HCT116 (cell line): Measurements from ENCODE around the gene EXOC6B. TPM values are rescaled to one million over a fixed set of nuclear protein-coding genes. Genes with fewer than 3 reads are reported as not detected.
A peak's percentile ranks its signal among the peaks of the same experiment; 100 is the strongest.

ENCODE experiments used
- ATAC-seq: fragments of 200-7000 bp; cut with Tn5 transposase; 2 replicates; pipeline ENCODE4 v1.9.1; 2020; ENCODE audit warnings: mild to moderate bottlenecking, moderate library complexity
- BruUV-seq: library from RNA; stranded (reverse); fragments of 400-500 nt; replicated peaks from 2 replicates; lab custom pipeline; 2021; lab: Mats Ljungman, UMichigan
- CTCF ChIA-PET: fragments of 300-600 bp; sonication (Branson Sonifier 250); formaldehyde crosslinking; loops from one replicate; lab custom pipeline; 2021; ENCODE audit warnings: antibody characterized with exemption; lab: Charles Lee
- POLR2A ChIA-PET: fragments of 300-600, 350-600 bp; sonication (Branson Sonifier 250); formaldehyde crosslinking; loops from one replicate; lab custom pipeline; 2021; ENCODE audit warnings: antibody characterized with exemption; lab: Charles Lee
- RAD21 ChIA-PET, 2 experiments: fragments of 300-600 bp; sonication (Branson Sonifier 250); formaldehyde crosslinking; loops; one replicate each; lab custom pipeline; 2023; ENCODE audit warnings: low total read pairs in 2 of 2; ENCODE audit not compliant: uncharacterized antibody in 2 of 2, unreplicated experiment in 2 of 2, low non-redundant PET in 1 of 2; lab: Charles Lee
- DNase-seq: peaks from one replicate; pipeline ENCODE4 v3.0.0-alpha.2; 2010; ENCODE audit warnings: low read depth, low spot score
- H2AFZ ChIP-seq: fragments of 200-600 bp; shearing (Covaris generic), sonication (generic); 2 replicates; pipeline ENCODE4 v1.6.1; 2017; ENCODE audit warnings: low read depth, mixed run types, mixed read lengths, antibody characterized with exemption, low read length; ENCODE audit not compliant: poor library complexity, severe bottlenecking
- H3K27ac ChIP-seq: 2 replicates; pipeline ENCODE4 v1.5.1; 2012; ENCODE audit warnings: low read depth, low read length
- H3K27me3 ChIP-seq: fragments of 200-600 bp; sonication (generic); 2 replicates; pipeline ENCODE4 v1.6.1; 2016; ENCODE audit warnings: mixed run types, low read length, mixed read lengths; ENCODE audit not compliant: insufficient read depth
- H3K36me3 ChIP-seq, 2 experiments: fragments of 200-500 bp in 1 of 2; fragments of 200-600 bp in 1 of 2; sonication (Bioruptor generic) in 1 of 2; sonication (generic) in 1 of 2; 2 replicates each; pipeline versions ENCODE4 v1.5.1 to v1.6.1; 2014 to 2016; ENCODE audit warnings: low read length in 2 of 2, inconsistent platforms in 1 of 2, mixed read lengths in 1 of 2, mixed run types in 1 of 2; ENCODE audit not compliant: insufficient read depth in 2 of 2, control insufficient read depth in 1 of 2
- H3K4me1 ChIP-seq, 2 experiments: fragments of 200-600 bp in 1 of 2; sonication (generic) in 1 of 2; 2 replicates each; pipeline versions ENCODE4 v1.5.1 to v1.6.1; 2012 to 2017; ENCODE audit warnings: low read length in 2 of 2, inconsistent platforms in 1 of 2, mild to moderate bottlenecking in 1 of 2, mixed read lengths in 1 of 2, mixed run types in 1 of 2, moderate library complexity in 1 of 2; ENCODE audit not compliant: insufficient read depth in 2 of 2, control insufficient read depth in 1 of 2
- H3K4me2 ChIP-seq: fragments of 200-600 bp; sonication (generic); 2 replicates; pipeline ENCODE4 v1.6.1; 2017; ENCODE audit warnings: mixed run types, low read length, mixed read lengths
- H3K4me3 ChIP-seq, 2 experiments: fragments of 200-600 bp in 1 of 2; sonication (generic) in 1 of 2; replicated peaks in 1 of 2; 2 replicates each; pipeline ENCODE4 v1.5.1; 2011 to 2016; ENCODE audit warnings: low read length in 2 of 2, control low read depth in 1 of 2, low read depth in 1 of 2, mild to moderate bottlenecking in 1 of 2, mixed read lengths in 1 of 2, mixed run types in 1 of 2
- H3K79me2 ChIP-seq: fragments of 200-600 bp; sonication (generic); 2 replicates; pipeline ENCODE4 v1.6.1; 2017; ENCODE audit warnings: mild to moderate bottlenecking, mixed run types, low read length, moderate library complexity, mixed read lengths; ENCODE audit not compliant: insufficient read depth
- H3K9ac ChIP-seq: fragments of 200-600 bp; sonication (generic); 2 replicates; pipeline ENCODE4 v1.6.1; 2016; ENCODE audit warnings: low read length, mixed read lengths
- H3K9me2 ChIP-seq: fragments of 200-600 bp; sonication (generic), shearing (Covaris generic); 2 replicates; pipeline ENCODE4 v1.6.1; 2017; ENCODE audit warnings: mixed run types, mild to moderate bottlenecking, moderate library complexity; ENCODE audit not compliant: insufficient read depth
- H3K9me3 ChIP-seq, 2 experiments: fragments of 200-500 bp in 1 of 2; fragments of 200-600 bp in 1 of 2; sonication (Bioruptor generic) in 1 of 2; sonication (generic) in 1 of 2; 2 replicates each; pipeline ENCODE4 v1.6.1; 2014 to 2017; ENCODE audit warnings: low read length in 2 of 2, mixed read lengths in 2 of 2, inconsistent platforms in 1 of 2, low read depth in 1 of 2, mild to moderate bottlenecking in 1 of 2, mixed run types in 1 of 2, moderate library complexity in 1 of 2; ENCODE audit not compliant: control insufficient read depth in 1 of 2, insufficient read depth in 1 of 2
- H4K20me1 ChIP-seq: fragments of 200-600 bp; sonication (generic), shearing (Covaris generic); 2 replicates; pipeline ENCODE4 v1.6.1; 2017; ENCODE audit warnings: mixed run types, mild to moderate bottlenecking, moderate library complexity; ENCODE audit not compliant: insufficient read depth
- CBX3 ChIP-seq: IDR thresholded peaks from 2 replicates; pipeline ENCODE4 v1.6.1; 2012; ENCODE audit warnings: low read depth
- CEBPB ChIP-seq: IDR thresholded peaks from 2 replicates; pipeline ENCODE4 v1.6.1; 2012; ENCODE audit warnings: low read depth
- EGR1 ChIP-seq: IDR thresholded peaks from 2 replicates; pipeline ENCODE4 v1.6.1; 2012; ENCODE audit warnings: low read depth
- ELF1 ChIP-seq: IDR thresholded peaks from 2 replicates; pipeline ENCODE4 v1.6.1; 2012; ENCODE audit warnings: low read depth, borderline replicate concordance
- EZH2 ChIP-seq: fragments of 200-600 bp; sonication (generic); IDR thresholded peaks from 2 replicates; pipeline ENCODE4 v1.6.1; 2017; ENCODE audit warnings: antibody characterized with exemption, mixed run types
- EZH2phosphoT487 ChIP-seq: fragments of 200-600 bp; IDR thresholded peaks from 2 replicates; pipeline ENCODE4 v1.6.1; 2018; ENCODE audit warnings: antibody characterized with exemption, borderline replicate concordance
- FOSL1 ChIP-seq: IDR thresholded peaks from 2 replicates; pipeline ENCODE4 v1.6.1; 2012; ENCODE audit warnings: low read depth
- JUND ChIP-seq: IDR thresholded peaks from 2 replicates; pipeline ENCODE4 v1.6.1; 2012
- POLR2AphosphoS5 ChIP-seq: IDR thresholded peaks from 2 replicates; pipeline ENCODE4 v1.6.1; 2011; ENCODE audit warnings: mild to moderate bottlenecking, low read depth, low read length, moderate library complexity
- SP1 ChIP-seq: IDR thresholded peaks from 2 replicates; pipeline ENCODE4 v1.6.1; 2012; ENCODE audit warnings: low read depth
- TCF7L2 ChIP-seq: IDR thresholded peaks from 2 replicates; pipeline ENCODE4 v1.7.0; 2011; ENCODE audit warnings: borderline replicate concordance, inconsistent platforms; ENCODE audit not compliant: insufficient read depth, insufficient read length; ENCODE audit errors: extremely low read depth
- ZFX ChIP-seq: fragments of 450-650 bp; IDR thresholded peaks from 2 replicates; pipeline ENCODE4 v1.6.1; 2017
- intact Hi-C: fragments of 100-400 bp; cut with micrococcal nuclease; formaldehyde crosslinking; loops from 2 replicates; pipeline ENCODE4 v1.10.0; 2022
- total RNA-seq: library from RNA; stranded (reverse); gene quantifications from one replicate; pipeline ENCODE4 v1.2.1, GENCODE V29; 2021; ENCODE audit not compliant: unreplicated experiment
- TF ChIP-seq, protein P1 (sequence below): IDR thresholded peaks from 2 replicates; pipeline ENCODE4 v1.6.1; 2012; ENCODE audit warnings: low read depth
- TF ChIP-seq, protein P2 (sequence below): IDR thresholded peaks from 2 replicates; pipeline ENCODE4 v1.6.1; 2012
- TF ChIP-seq, protein P3 (sequence below): IDR thresholded peaks from 2 replicates; pipeline ENCODE4 v1.6.1; 2012

EXOC6B gene
- total RNA-seq, 1 experiment from 2014 or later = 25.4 TPM

DNA sequence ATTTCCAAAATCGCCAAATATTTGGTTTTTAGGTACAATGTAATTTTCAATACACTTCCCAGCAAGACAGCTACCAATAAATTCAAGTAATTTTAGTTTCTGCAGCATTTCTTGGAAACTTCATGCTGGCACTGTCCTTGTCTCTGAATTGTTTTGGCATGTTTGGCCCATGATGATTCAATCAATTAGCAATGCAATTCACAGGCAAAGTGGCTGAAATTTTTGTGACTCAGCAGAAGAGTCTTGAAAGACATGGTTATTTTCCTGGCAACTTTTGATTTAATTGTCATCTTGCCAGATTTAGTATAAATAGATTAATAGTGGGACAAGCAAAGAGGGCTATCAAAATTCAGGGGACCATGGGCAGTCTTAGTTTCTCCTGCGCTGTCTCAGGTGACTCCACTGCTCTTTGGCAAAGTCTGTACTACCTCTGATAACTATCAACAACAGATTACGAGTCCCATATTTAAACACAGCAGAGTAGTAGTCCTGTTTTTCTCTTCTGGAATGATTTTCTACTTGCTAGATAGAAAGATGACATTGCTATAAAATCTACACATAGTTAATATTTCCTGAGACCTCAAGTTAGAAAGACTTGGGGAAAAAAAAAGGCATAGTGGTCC, 589.3 kb downstream of the EXOC6B start:
- Histone ChIP-seq H3K27me3 (no peaks in the 10 kb centered on the region), H3K27ac (peak overlapping the region; percentile 26; the same call in 1 of the 2 replicates), H3K4me3 (no peak overlapping the region), H2AFZ (no peak overlapping the region), H3K4me2 (peak overlapping the region; percentile 51), H3K9me2 (no peaks in the 10 kb centered on the region), H4K20me1 (no peaks in the 10 kb centered on the region), H3K36me3 (no peaks in the 10 kb centered on the region), H3K79me2 (no peaks in the 10 kb centered on the region), H3K9me3 (no peaks in the 10 kb centered on the region), H3K4me1 (peaks cover 13 to 14% of the 10 kb centered on the region in 2 experiments), H3K9ac (no peak overlapping the region)
- ChIA-PET POLR2A (no interaction called here), RAD21 (no interaction called here), CTCF (no interaction called here)
- ATAC-seq (peak; percentile 62; the same call in 1 of the 2 replicates), DNase-seq (peak; percentile 36)
- no TSS peak for BruUV-seq
- peak; percentile 74 for TF ChIP-seq CEBPB
- TF ChIP-seq ELF1 = no peak
- TF ChIP-seq SP1 = 0 out of 2 replicates have a peak, but pooled peaks have one; percentile 26
- TF ChIP-seq FOSL1 = peak; percentile 63
- no peak for TF ChIP-seq TCF7L2
- peak; percentile 69 for TF ChIP-seq JUND
- TF ChIP-seq EZH2phosphoT487 = no peak
- intact Hi-C loops = no loop called here

DNA sequence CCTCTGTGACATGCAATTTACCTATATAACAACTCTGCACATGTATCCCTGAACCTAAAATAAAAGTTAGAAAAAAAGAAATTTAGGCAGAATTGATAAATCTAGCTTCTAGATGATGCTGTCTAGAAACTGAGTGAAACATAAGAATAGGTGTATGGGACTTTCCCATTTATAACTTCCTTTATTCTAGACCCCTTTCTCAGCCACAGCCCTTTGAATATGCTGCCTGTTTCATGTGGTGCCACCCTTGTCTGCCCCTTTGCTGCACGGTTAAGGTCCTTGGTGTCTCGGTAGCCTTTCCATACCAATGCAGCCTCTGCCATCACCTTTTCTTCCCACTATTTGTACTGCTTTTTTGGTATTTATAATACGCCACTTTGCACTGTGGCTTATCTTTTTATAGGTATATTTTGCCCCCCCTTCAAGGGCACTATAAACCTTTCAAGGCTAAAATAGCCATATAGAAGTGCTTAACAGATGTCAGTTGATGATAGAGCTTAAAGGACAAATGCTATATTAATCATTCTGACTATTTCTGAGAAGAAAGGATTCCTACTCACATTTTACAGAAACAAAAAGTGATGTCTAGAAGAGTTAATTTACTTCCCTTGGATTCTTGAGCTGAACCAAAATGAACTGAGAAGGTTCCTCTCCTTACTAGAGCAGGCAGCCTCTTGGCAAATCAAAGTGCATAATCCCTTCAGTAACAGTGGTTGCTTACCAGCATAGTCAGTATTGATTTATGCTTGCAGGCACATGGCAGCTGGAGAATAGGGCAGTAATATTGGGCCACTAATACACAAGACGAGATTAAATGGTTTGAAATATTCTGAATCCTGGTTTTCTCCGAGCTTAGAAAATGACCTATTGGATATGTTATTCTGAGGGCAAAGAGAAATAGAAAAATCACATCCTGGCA, 590.1 kb downstream of the EXOC6B start:
- Histone ChIP-seq H3K27ac (no peak overlapping the region), H3K9me3 (no peaks in the 10 kb centered on the region), H3K4me3 (no peak overlapping the region), H3K36me3 (no peaks in the 10 kb centered on the region), H2AFZ (no peak overlapping the region), H3K4me2 (peak overlapping the region; percentile 51), H3K9me2 (no peaks in the 10 kb centered on the region), H3K27me3 (no peaks in the 10 kb centered on the region), H3K9ac (no peak overlapping the region), H3K79me2 (no peaks in the 10 kb centered on the region), H4K20me1 (no peaks in the 10 kb centered on the region), H3K4me1 (peaks cover 13 to 14% of the 10 kb centered on the region in 2 experiments)
- ATAC-seq = peak; percentile 46; the same call in 1 of the 2 replicates
- no TSS peak for BruUV-seq
- CTCF ChIA-PET = no interaction called here
- intact Hi-C loops = no loop called here
- POLR2A ChIA-PET = no interaction called here
- DNase-seq = no peak
- RAD21 ChIA-PET = no interaction called here
- TF ChIP-seq ELF1 (no peak), SP1 (no peak), CBX3 (no peak), JUND (no peak), EZH2 (no peak), TCF7L2 (no peak), ZFX (no peak), EGR1 (no peak), POLR2AphosphoS5 (no peak)
- TF ChIP-seq, protein P1, sequence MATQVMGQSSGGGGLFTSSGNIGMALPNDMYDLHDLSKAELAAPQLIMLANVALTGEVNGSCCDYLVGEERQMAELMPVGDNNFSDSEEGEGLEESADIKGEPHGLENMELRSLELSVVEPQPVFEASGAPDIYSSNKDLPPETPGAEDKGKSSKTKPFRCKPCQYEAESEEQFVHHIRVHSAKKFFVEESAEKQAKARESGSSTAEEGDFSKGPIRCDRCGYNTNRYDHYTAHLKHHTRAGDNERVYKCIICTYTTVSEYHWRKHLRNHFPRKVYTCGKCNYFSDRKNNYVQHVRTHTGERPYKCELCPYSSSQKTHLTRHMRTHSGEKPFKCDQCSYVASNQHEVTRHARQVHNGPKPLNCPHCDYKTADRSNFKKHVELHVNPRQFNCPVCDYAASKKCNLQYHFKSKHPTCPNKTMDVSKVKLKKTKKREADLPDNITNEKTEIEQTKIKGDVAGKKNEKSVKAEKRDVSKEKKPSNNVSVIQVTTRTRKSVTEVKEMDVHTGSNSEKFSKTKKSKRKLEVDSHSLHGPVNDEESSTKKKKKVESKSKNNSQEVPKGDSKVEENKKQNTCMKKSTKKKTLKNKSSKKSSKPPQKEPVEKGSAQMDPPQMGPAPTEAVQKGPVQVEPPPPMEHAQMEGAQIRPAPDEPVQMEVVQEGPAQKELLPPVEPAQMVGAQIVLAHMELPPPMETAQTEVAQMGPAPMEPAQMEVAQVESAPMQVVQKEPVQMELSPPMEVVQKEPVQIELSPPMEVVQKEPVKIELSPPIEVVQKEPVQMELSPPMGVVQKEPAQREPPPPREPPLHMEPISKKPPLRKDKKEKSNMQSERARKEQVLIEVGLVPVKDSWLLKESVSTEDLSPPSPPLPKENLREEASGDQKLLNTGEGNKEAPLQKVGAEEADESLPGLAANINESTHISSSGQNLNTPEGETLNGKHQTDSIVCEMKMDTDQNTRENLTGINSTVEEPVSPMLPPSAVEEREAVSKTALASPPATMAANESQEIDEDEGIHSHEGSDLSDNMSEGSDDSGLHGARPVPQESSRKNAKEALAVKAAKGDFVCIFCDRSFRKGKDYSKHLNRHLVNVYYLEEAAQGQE = no peak
- TF ChIP-seq, protein P2, sequence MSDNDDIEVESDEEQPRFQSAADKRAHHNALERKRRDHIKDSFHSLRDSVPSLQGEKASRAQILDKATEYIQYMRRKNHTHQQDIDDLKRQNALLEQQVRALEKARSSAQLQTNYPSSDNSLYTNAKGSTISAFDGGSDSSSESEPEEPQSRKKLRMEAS = no peak
- TF ChIP-seq, protein P3, sequence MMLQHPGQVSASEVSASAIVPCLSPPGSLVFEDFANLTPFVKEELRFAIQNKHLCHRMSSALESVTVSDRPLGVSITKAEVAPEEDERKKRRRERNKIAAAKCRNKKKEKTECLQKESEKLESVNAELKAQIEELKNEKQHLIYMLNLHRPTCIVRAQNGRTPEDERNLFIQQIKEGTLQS = no peak
